NCI-H187 treated with DMSO at 0.1 percent for 48 hours (cell line): ENCODE measurements around the gene MYO16.
"Not testable (repeated sequence)": the region's sequence is repeated elsewhere in the genome, so short reads cannot be mapped to it uniquely, and the experiment has no call there.

Experiments used
- DNase-seq: peaks from one replicate; lab custom pipeline; 2025; lab: John Stamatoyannopoulos, UW

The MYO16 gene

DNA sequence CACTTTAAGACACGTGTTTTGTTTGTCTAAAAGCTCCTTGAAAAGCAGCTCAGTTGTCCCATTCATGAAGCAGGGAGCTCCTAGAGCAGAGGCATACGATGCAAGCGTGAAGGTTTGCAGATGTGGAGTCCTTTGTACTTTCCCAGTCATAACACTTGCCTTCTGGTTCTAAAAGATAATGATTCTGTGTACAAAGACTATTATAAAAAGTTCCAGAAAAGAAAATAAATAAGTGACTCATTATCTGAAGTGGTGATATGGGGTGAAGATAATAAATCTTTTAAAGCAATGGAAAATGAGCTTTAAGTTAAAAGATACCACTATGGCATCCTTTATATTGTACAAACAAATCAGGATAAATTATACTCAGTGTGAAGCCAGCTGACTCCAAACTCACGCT lies 569.9 kb downstream of the MYO16 start:
- no peak for DNase-seq

- DNase-seq = no peak
Observed at GRCh38 chr13:109200556-109200955, 571.1 kb downstream of the MYO16 start.

GRCh38 chr13:109203587-109203986 lies 574.2 kb downstream of the MYO16 start:
- no peak for DNase-seq

DNA sequence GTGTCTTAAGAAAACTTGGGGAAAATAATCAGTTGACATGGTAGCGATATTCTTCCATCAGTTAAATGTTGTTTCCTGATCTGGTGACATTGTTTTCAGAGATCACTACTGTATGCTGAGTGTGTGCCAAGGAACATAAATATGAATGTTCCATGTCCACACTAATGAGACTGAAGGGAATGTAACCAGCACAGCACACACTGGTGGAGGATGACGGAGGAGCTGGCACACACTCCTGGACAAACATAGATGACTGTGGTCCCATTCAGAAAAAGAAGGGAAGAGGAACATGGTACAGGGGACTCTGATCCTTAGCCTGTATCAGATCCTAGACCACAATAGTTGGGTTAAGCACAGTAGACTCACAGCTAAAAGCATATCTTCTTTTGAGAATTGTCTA lies 574.8 kb downstream of the MYO16 start:
- no peak for DNase-seq

DNA sequence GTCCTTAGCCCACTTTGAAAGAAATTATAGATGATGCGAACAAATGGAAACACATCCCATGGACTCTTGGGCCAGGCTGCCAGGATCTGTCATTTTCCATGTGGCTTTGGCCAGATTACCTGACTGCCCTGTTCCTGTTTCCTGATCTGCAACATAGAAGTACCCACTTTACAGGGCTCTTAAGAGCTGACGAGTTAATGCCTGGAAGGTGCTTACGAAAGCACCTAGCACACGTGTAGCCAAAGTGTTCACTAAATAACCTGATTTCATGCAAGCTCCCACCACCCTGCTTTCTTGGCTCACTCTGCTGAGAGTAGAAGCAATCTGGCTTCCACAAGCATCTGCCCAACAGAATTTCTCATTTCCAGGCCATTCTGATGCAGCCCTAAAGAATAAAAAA lies 575.2 kb downstream of the MYO16 start:
- no peak for DNase-seq

- no peak for DNase-seq
Observed at GRCh38 chr13:109205315-109205714, 575.9 kb downstream of the MYO16 start.

DNA sequence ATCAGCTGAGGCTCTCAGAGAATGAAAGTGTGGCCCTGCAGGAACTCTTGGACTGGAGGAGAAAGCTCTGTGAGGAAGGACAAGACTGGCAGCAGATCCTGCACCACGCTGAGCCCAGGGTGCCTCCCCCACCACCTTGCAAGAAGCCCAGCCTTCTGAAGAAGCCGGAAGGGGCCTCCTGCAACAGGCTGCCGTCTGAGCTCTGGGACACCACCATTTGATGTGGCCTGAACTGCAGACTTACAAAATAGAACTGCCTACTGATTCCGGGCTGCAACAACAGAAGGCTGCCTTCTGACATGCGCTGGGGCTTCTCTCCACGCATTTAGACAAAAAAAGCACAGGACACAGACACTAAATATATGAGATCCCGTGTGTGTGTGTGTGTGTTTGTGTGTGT lies 577.2 kb downstream of the MYO16 start:
- no peak for DNase-seq

GRCh38 chr13:109207622-109208021 lies 578.2 kb downstream of the MYO16 start:
- no peak for DNase-seq

GRCh38 chr13:109208522-109208921 lies 579.1 kb downstream of the MYO16 start:
- DNase-seq = no peak

DNA sequence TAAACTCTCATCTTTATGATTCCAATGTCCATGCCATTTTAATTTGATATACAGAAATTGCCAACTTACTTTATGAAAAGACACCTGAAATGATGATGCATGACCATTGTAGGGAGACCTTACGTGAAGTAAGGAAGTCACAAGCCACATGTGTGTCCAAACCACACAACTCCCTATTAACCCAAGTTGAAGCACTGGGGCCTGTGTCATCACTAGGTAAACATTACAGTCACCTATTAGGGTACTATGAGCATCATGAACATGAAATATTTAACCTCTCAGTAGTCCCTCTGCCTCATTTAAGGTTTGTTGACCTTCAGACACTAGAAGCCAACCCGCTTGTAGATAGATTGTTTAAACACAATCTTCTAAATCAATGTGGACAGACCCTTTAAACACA lies 580.1 kb downstream of the MYO16 start:
- DNase-seq = no peak

DNA sequence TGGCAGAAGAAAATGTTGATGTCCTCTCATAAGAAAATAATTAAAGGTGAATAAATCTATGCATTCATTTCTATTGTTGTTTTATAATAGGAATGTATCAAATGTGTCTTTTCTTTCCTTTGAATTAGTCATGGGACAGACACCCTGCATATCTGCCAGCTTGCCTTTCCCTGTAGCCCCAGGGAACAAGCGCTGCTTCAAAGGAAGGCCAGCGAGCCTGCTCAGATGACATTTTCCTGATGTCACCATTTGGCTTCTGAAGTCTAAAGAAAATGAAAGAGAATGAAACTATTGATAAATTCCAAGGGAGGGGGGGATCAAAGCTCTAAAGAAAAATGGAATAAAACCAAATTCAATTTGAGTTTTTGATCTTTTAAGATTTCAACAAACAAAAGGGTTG lies 582.2 kb downstream of the MYO16 start:
- no peak for DNase-seq

GRCh38 chr13:109212650-109213049 lies 583.2 kb downstream of the MYO16 start:
- no peak for DNase-seq

DNA sequence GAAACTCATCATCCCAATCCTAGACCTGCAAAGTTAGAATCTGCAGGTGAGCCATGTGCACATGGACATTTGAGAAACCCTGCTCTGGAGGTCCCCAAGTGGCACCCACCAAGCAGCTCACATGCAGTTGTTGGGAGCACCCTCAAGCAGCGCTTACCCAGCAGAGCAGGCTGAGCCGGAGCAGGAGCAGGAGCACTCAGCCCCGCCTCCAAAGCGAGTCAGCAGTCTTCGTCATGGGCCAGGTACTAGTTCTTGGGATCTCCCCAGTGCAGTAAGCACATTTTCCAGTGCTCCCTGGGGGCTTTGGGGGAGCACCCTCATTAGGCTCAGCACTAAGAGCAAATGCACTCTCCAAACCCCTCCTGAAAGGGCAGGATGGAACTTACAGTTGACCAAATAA lies 584.3 kb downstream of the MYO16 start:
- no peak for DNase-seq

DNA sequence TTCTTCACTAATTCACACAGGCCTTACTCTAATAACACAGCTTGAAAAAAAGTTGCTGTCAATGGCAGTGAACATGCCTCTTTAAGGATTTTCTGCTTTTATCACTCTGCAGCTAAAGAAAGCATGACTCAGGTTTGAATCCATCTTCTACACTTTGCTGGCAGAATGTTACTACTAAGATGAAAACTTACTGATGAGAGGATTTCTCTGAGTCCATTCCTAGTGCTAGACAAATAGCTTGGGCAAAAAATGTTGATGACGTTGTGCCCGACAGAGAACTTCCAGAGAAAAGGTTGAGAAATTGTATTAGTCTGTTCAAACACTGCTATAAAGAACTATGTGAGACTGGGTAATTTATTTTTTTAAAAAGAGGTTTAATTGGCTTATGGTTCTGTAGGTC lies 585.0 kb downstream of the MYO16 start:
- DNase-seq = no peak

- no peak for DNase-seq
Observed at GRCh38 chr13:109215377-109215776, 586.0 kb downstream of the MYO16 start.

DNA sequence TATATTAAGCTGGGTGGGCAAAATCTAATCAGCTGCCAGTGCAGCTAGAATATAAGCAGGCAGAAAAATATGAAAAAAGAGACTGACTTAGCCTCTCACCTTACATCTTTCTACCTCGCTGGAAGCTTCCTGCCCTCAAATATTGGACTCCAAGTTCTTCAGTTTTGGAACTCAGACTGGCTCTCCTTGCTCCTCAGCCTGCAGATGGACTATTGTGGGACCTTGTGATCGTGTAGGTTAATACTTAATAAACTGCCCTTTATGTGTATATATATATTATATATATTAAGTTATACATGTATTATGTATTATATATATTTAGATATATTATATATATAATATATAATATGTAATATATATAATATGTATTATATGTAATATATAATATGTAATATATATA lies 588.1 kb downstream of the MYO16 start:
- not testable (repeated sequence) for DNase-seq

DNA sequence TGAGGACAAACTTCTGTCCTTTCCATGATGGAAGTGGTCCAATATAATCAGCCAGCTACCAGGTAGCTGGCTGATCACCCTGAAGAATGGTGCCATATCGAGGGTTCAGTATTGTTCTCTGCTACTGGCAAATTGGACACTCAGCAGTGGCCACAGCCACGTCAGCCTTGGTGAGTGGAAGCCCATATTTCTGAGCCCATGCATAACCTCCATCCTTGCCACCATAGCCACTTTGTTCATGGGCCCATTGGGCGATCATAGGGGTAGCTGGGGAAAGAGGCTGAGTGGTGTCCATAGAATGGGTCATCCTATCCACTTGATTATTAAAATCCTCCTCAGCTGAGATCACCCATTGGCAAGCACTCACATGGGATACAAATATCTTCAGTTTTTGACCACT lies 591.2 kb downstream of the MYO16 start:
- no peak for DNase-seq

DNA sequence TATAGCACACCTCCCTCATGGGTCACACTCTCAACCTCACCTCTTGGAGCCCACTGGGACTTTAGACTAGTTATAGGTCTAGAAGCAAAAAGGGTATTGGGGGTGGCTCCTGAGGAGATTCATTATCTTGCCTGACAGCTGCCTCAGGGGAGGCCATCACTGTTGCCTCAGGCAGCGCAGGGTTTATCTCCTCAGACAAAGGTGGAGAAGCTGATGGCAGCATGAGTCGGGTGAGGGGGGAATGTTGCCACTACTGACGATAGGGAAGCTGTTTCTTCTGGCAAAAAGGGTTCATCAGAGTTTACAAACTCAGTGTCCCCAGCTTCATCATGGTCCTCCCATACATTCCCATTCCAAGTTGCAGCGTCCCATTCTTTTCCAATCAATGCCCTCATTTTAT lies 594.6 kb downstream of the MYO16 start:
- no peak for DNase-seq

- no peak for DNase-seq
Observed at GRCh38 chr13:109226631-109227030, 597.2 kb downstream of the MYO16 start.

DNA sequence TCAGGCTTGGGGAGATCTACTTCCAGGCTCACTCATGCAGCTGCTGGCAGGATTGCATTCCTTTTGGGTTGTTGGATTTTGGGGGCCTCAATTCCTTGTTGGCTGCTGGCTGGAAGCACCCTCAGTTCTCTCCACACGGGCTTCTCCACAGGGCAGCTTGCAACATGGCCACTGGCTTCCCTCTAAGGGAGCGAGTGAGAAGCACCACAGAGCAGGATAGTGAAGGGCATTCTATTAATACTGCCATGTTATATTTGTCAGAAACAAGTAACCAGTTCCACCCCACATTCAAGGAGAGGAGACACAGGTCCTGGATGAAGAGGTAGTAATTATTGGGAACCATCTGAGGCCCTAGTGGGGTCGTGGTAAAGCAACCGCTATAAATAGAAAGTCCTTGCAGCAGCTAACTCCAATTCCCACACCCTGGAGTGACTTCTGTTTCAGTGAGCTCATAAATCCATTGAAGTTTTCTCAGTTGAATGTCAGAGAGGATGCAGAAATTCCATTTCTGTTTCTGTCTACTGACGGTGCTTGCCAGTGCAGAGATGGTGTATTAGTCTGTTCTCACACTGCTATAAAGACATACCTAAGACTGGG lies 598.0 kb downstream of the MYO16 start:
- no peak for DNase-seq

DNA sequence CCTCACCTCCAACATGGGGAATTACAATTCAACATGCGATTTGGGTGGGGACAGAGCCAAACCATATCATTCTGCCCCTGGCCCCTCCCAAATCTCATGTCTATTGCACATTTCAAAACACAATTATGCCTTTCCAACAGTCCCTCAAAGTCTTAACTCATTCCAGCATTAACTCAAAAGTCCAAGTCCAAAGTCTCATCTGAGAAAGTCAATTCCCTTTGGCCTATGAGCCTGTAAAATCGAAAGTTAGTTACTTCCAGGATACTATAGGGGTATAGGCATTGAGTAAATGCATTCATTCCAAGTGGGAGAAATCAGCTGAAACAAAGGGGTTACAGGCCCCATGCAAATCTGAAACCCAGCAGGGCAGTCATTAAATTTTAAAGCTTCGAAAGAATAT lies 598.8 kb downstream of the MYO16 start:
- no peak for DNase-seq

GRCh38 chr13:109231888-109232287 lies 602.5 kb downstream of the MYO16 start:
- DNase-seq = no peak

DNA sequence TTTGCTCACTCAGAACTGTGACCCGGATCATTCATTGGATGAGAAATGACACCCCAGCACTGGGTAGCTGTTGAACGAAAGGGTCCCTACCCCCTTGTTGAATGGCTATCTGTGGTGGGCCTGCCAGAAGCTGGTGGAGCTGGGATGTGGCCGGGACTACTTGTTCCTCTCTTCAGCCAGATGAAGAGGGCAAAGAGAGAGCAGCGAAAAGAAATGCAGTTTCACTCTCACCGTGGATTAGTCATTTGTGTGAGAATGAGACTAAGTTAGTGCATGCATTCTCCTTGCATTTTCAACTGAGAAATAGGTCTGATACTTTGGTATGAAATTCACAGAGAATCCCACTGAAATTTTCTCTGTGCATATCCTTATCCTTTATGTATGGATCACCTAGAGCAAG lies 603.9 kb downstream of the MYO16 start:
- DNase-seq = no peak

- DNase-seq = no peak
Observed at GRCh38 chr13:109235901-109236300, 606.5 kb downstream of the MYO16 start.

- DNase-seq = no peak
Observed at GRCh38 chr13:109241160-109241559, 611.7 kb downstream of the MYO16 start.
